SK-N-SH (cell line): Measurements from ENCODE around the gene DPEP3. TPM values are rescaled to one million over a fixed set of nuclear protein-coding genes. Genes with fewer than 3 reads are reported as not detected.

ENCODE experiments used
- CTCF ChIA-PET: fragments of 300-600, 350-600 bp; formaldehyde crosslinking; extraction: SDS; loops from one replicate; lab custom pipeline; 2021; lab: Yijun Ruan, JAX
- POLR2A ChIA-PET: fragments of 350-600 bp; sonication (Branson Sonifier 250); formaldehyde crosslinking; extraction: SDS; loops from one replicate; lab custom pipeline; 2020; ENCODE audit warnings: antibody characterized with exemption, inconsistent platforms; lab: Yijun Ruan, JAX
- DNase-seq: peaks from one replicate; pipeline ENCODE4 v3.0.0; 2012
- H2AFZ ChIP-seq: fragments of 200-600 bp; sonication (generic); 2 replicates; pipeline ENCODE4 v1.8.1; 2016; ENCODE audit warnings: antibody characterized with exemption, mild to moderate bottlenecking, low read depth
- H3F3A ChIP-seq: fragments of 200-600 bp; sonication (generic); replicated peaks from 2 replicates; pipeline ENCODE3; 2016; ENCODE audit warnings: antibody characterized with exemption, mild to moderate bottlenecking; ENCODE audit not compliant: insufficient read depth
- H3K27ac ChIP-seq, 2 experiments: fragments of 200-500 bp in 1 of 2; fragments of 200-600 bp in 1 of 2; sonication (Bioruptor generic) in 1 of 2; sonication (generic), shearing (Covaris generic) in 1 of 2; 2 replicates each; pipeline versions ENCODE4 v1.5.1 to v1.6.1; 2014 to 2016; ENCODE audit warnings: low read depth in 2 of 2, inconsistent platforms in 1 of 2, low read length in 1 of 2, mild to moderate bottlenecking in 1 of 2, mixed read lengths in 1 of 2
- H3K27me3 ChIP-seq: fragments of 200-600 bp; sonication (generic), shearing (Covaris generic); 2 replicates; pipeline ENCODE4 v1.6.1; 2016; ENCODE audit warnings: mixed run types; ENCODE audit not compliant: insufficient read depth
- H3K36me3 ChIP-seq, 2 experiments: fragments of 200-500 bp in 1 of 2; fragments of 200-600 bp in 1 of 2; sonication (Bioruptor generic) in 1 of 2; sonication (generic) in 1 of 2; replicated peaks in 1 of 2; 2 replicates each; pipeline versions ENCODE3 to v1.5.1; 2014 to 2016; ENCODE audit warnings: low read length in 1 of 2, mild to moderate bottlenecking in 1 of 2; ENCODE audit not compliant: insufficient read depth in 2 of 2, control insufficient read depth in 1 of 2
- H3K4me1 ChIP-seq, 2 experiments: fragments of 200-500 bp in 1 of 2; fragments of 200-600 bp in 1 of 2; sonication (Bioruptor generic) in 1 of 2; sonication (generic), shearing (Covaris generic) in 1 of 2; 2 replicates each; pipeline versions ENCODE4 v1.5.1 to v1.6.1; 2014 to 2016; ENCODE audit warnings: low read depth in 1 of 2, low read length in 1 of 2, mixed run types in 1 of 2; ENCODE audit not compliant: insufficient read depth in 2 of 2, control insufficient read depth in 1 of 2
- H3K4me2 ChIP-seq: fragments of 200-600 bp; sonication (generic), shearing (Covaris generic); 2 replicates; pipeline ENCODE4 v1.6.1; 2017; ENCODE audit warnings: mixed run types
- H3K4me3 ChIP-seq, 2 experiments: fragments of 200-500 bp in 1 of 2; fragments of 200-600 bp in 1 of 2; sonication (Bioruptor generic) in 1 of 2; sonication (generic), shearing (Covaris generic) in 1 of 2; 2 replicates each; pipeline versions ENCODE4 v1.5.1 to v1.8.1; 2014 to 2016; ENCODE audit warnings: low read depth in 2 of 2, inconsistent platforms in 1 of 2, low read length in 1 of 2, mild to moderate bottlenecking in 1 of 2, mixed read lengths in 1 of 2, moderate library complexity in 1 of 2
- H3K79me2 ChIP-seq: fragments of 200-600 bp; sonication (generic); 2 replicates; pipeline ENCODE4 v1.8.1; 2017; ENCODE audit warnings: mild to moderate bottlenecking; ENCODE audit not compliant: insufficient read depth
- H3K9ac ChIP-seq: fragments of 200-600 bp; sonication (generic); 2 replicates; pipeline ENCODE4 v1.6.1; 2017; ENCODE audit warnings: mixed run types
- H3K9me2 ChIP-seq: fragments of 200-600 bp; sonication (generic); 2 replicates; pipeline ENCODE4 v1.6.1; 2017; ENCODE audit warnings: mixed run types
- H3K9me3 ChIP-seq: fragments of 200-600 bp; sonication (generic); 2 replicates; pipeline ENCODE4 v1.6.1; 2017; ENCODE audit warnings: mixed run types, mild to moderate bottlenecking, moderate library complexity
- H4K20me1 ChIP-seq: fragments of 200-600 bp; sonication (generic); 2 replicates; pipeline ENCODE4 v1.6.1; 2017; ENCODE audit warnings: mild to moderate bottlenecking, mixed run types; ENCODE audit not compliant: insufficient read depth
- FOSL2 ChIP-seq: IDR thresholded peaks from 2 replicates; pipeline ENCODE4 v1.4.0; 2012; ENCODE audit warnings: low read depth, mild to moderate bottlenecking, moderate library complexity, borderline replicate concordance
- FOXJ3 ChIP-seq: sonication (generic); formaldehyde crosslinking; IDR thresholded peaks from 2 replicates; pipeline ENCODE4 v1.5.1; 2020; ENCODE audit warnings: mild to moderate bottlenecking, missing genetic modification reagents
- GABPA ChIP-seq: IDR thresholded peaks from 2 replicates; pipeline ENCODE4 v1.4.0; 2012; ENCODE audit warnings: low read depth, mild to moderate bottlenecking
- GATA2 ChIP-seq: sonication (generic); formaldehyde crosslinking; IDR thresholded peaks from 2 replicates; pipeline ENCODE4 v1.5.0; 2020; ENCODE audit warnings: mild to moderate bottlenecking, missing genetic modification reagents
- JUND ChIP-seq: IDR thresholded peaks from 2 replicates; pipeline ENCODE4 v1.4.0; 2012
- MAX ChIP-seq: IDR thresholded peaks from 2 replicates; pipeline ENCODE4 v1.4.0; 2012; ENCODE audit warnings: low read depth
- POLR2AphosphoS5 ChIP-seq: IDR thresholded peaks from 2 replicates; pipeline ENCODE4 v1.6.1; 2012; ENCODE audit warnings: low read depth, low read length
- RCOR1 ChIP-seq: fragments of 150-350 bp; IDR thresholded peaks from 2 replicates; pipeline ENCODE4 v1.6.1; 2017; ENCODE audit warnings: antibody characterized with exemption, low read length
- TAF1 ChIP-seq: IDR thresholded peaks from 2 replicates; pipeline ENCODE4 v1.6.1; 2012; ENCODE audit warnings: low read depth, mild to moderate bottlenecking, low read length, moderate library complexity, borderline replicate concordance
- TEAD4 ChIP-seq: IDR thresholded peaks from 2 replicates; pipeline ENCODE4 v1.4.0; 2012; ENCODE audit warnings: mild to moderate bottlenecking, borderline replicate concordance; ENCODE audit not compliant: insufficient read depth
- YY1 ChIP-seq: IDR thresholded peaks from 2 replicates; pipeline ENCODE4 v1.4.0; 2012; ENCODE audit warnings: low read depth, mild to moderate bottlenecking
- WGBS: methylation state at CpG from one replicate; pipeline ENCODE4 v1.1.6; 2017; ENCODE audit warnings: low lambda C conversion rate; 5-methylcytosine and 5-hydroxymethylcytosine counted together
- polyA plus RNA-seq, 3 experiments: library from polyadenylated mRNA; depleted of rRNA; stranded (reverse); fragments of >200 nt; gene quantifications; 2 replicates each; pipeline ENCODE4 v1.2.3, GENCODE V29; 2012
- TF ChIP-seq, protein P1 (sequence below): fragments of 150-350 bp; IDR thresholded peaks from 2 replicates; pipeline ENCODE4 v1.6.1; 2017; ENCODE audit warnings: antibody characterized with exemption, low read length, low read depth, borderline replicate concordance
- TF ChIP-seq, protein P2 (sequence below): IDR thresholded peaks from 2 replicates; pipeline ENCODE4 v1.6.1; 2012; ENCODE audit warnings: mild to moderate bottlenecking, low read depth, low read length, moderate library complexity
- TF ChIP-seq, protein P3 (sequence below): fragments of 200-600 bp; sonication (generic); IDR thresholded peaks from 2 replicates; pipeline ENCODE4 v1.6.1; 2017; ENCODE audit warnings: antibody characterized with exemption, mild to moderate bottlenecking, moderate library complexity
- TF ChIP-seq, protein P4 (sequence below): IDR thresholded peaks from 2 replicates; pipeline ENCODE4; 2012

DPEP3 gene
- polyA plus RNA-seq, 1 of the 3 experiments (the other 2 are of a cell fraction): not detected

- H3K27ac ChIP-seq: peak within 1 kb of the TSS; percentile 61 to 73
- H3K4me3 ChIP-seq: peak within 1 kb of the TSS; percentile 73 to 79
- peak; percentile 10; the same call in 1 of the 2 replicates for TF ChIP-seq MAX
- peak; percentile 57 for TF ChIP-seq GABPA
- TF ChIP-seq POLR2AphosphoS5: peak; percentile 61; the same call in 1 of the 2 replicates
- TF ChIP-seq, protein P1, sequence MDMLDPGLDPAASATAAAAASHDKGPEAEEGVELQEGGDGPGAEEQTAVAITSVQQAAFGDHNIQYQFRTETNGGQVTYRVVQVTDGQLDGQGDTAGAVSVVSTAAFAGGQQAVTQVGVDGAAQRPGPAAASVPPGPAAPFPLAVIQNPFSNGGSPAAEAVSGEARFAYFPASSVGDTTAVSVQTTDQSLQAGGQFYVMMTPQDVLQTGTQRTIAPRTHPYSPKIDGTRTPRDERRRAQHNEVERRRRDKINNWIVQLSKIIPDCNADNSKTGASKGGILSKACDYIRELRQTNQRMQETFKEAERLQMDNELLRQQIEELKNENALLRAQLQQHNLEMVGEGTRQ: no peak
- TF ChIP-seq JUND: no peak
- peak; percentile 48; the same call in 1 of the 2 replicates for TF ChIP-seq TAF1
- TF ChIP-seq, protein P2, sequence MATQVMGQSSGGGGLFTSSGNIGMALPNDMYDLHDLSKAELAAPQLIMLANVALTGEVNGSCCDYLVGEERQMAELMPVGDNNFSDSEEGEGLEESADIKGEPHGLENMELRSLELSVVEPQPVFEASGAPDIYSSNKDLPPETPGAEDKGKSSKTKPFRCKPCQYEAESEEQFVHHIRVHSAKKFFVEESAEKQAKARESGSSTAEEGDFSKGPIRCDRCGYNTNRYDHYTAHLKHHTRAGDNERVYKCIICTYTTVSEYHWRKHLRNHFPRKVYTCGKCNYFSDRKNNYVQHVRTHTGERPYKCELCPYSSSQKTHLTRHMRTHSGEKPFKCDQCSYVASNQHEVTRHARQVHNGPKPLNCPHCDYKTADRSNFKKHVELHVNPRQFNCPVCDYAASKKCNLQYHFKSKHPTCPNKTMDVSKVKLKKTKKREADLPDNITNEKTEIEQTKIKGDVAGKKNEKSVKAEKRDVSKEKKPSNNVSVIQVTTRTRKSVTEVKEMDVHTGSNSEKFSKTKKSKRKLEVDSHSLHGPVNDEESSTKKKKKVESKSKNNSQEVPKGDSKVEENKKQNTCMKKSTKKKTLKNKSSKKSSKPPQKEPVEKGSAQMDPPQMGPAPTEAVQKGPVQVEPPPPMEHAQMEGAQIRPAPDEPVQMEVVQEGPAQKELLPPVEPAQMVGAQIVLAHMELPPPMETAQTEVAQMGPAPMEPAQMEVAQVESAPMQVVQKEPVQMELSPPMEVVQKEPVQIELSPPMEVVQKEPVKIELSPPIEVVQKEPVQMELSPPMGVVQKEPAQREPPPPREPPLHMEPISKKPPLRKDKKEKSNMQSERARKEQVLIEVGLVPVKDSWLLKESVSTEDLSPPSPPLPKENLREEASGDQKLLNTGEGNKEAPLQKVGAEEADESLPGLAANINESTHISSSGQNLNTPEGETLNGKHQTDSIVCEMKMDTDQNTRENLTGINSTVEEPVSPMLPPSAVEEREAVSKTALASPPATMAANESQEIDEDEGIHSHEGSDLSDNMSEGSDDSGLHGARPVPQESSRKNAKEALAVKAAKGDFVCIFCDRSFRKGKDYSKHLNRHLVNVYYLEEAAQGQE: peak; percentile 27; the same call in 1 of the 2 replicates
- TF ChIP-seq RCOR1: peak; percentile 22; the same call in 1 of the 2 replicates
- TF ChIP-seq TEAD4: peak; percentile 71; the same call in 1 of the 2 replicates
- TF ChIP-seq, protein P3, sequence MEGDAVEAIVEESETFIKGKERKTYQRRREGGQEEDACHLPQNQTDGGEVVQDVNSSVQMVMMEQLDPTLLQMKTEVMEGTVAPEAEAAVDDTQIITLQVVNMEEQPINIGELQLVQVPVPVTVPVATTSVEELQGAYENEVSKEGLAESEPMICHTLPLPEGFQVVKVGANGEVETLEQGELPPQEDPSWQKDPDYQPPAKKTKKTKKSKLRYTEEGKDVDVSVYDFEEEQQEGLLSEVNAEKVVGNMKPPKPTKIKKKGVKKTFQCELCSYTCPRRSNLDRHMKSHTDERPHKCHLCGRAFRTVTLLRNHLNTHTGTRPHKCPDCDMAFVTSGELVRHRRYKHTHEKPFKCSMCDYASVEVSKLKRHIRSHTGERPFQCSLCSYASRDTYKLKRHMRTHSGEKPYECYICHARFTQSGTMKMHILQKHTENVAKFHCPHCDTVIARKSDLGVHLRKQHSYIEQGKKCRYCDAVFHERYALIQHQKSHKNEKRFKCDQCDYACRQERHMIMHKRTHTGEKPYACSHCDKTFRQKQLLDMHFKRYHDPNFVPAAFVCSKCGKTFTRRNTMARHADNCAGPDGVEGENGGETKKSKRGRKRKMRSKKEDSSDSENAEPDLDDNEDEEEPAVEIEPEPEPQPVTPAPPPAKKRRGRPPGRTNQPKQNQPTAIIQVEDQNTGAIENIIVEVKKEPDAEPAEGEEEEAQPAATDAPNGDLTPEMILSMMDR: no peak
- TF ChIP-seq FOXJ3 (CRISPR knock-in tag): no peak
- TF ChIP-seq, protein P4, sequence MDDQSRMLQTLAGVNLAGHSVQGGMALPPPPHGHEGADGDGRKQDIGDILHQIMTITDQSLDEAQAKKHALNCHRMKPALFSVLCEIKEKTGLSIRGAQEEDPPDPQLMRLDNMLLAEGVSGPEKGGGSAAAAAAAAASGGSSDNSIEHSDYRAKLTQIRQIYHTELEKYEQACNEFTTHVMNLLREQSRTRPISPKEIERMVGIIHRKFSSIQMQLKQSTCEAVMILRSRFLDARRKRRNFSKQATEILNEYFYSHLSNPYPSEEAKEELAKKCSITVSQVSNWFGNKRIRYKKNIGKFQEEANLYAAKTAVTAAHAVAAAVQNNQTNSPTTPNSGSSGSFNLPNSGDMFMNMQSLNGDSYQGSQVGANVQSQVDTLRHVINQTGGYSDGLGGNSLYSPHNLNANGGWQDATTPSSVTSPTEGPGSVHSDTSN: peak; percentile 40; the same call in 1 of the 2 replicates
- TF ChIP-seq YY1: no peak
- no peak for TF ChIP-seq GATA2 (CRISPR knock-in tag)
- TF ChIP-seq FOSL2: peak; percentile 37; the same call in 1 of the 2 replicates
- TF ChIP-seq, all 33 proteins: peak for 9
- Histone ChIP-seq H3K9me2 (no peaks in the 10 kb centered on the region), H3K36me3 (peaks cover 12 to 13% of the 10 kb centered on the region in 2 experiments), H3K9ac (peak within 1 kb of the TSS; percentile 96), H3F3A (peaks cover 4% of the 10 kb centered on the region), H3K79me2 (peaks cover 47% of the 10 kb centered on the region), H3K4me2 (peak within 1 kb of the TSS; percentile 96), H4K20me1 (peaks cover 33% of the 10 kb centered on the region), H3K4me1 (peaks cover 15 to 32% of the 10 kb centered on the region in 2 experiments; a peak in 3 of 4 replicates), H2AFZ (peak within 1 kb of the TSS; percentile 83), H3K27me3 (no peaks in the 10 kb centered on the region), H3K9me3 (no peaks in the 10 kb centered on the region)
- POLR2A ChIA-PET: no interaction called here
- CTCF ChIA-PET: interaction anchor here (0.6 to 1.4 kb wide), 5 partner anchors 84 to 406 kb away, joined by 3 read pairs; partner anchors contain the start of gene CTCF
- WGBS: 18% methylated on average over 14 of the region's 78 CpGs
- peak; percentile 99 for DNase-seq
Measured at GRCh38 chr16:67968400-67969253, 11.7 kb downstream of the DPEP3 start, which contains the start of gene SLC12A4. SLC12A4 (minus strand) TSS chr16:67968637; CDS start chr16:67968553, 84 bp downstream.
